ENCODE data around the gene RNASE11. TPM values are rescaled to one million over a fixed set of nuclear protein-coding genes. Genes with fewer than 3 reads are reported as not detected.

RNASE11 gene
- total and polyA plus RNA-seq, 2 donors (not counting 1 experiment from before 2014, with no cell fraction given), result not detected

DNA sequence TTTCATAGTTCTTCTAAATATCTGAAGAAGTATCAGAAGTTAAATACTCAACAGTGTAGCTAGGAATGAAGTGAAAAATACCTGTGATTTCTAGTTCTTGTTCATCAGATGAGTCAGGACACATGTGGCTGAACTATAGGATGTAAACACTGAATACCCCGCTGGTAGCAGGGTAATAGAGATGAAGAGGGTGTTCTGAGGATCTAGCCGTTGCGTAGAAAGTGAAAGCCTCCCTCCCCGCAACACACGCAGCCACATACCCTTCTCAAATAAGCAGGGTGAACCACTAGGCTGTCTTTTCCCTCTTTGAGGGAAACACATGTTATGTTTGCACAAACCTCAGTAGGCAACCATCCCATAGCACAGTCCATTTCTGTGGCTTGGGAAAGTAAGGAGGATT is 19.8 kb upstream of the RNASE11 start:
- H2AFZ ChIP-seq (ENCODE audit: low read length), result no peak overlapping the region
- H3K9me3 ChIP-seq (ENCODE audit: control insufficient read depth, insufficient read depth, low read depth, low read length), result no peaks in the 10 kb centered on the region
- no peak overlapping the region for H3K4me2 ChIP-seq (ENCODE audit: extremely low read depth, insufficient read depth, low read length)
- no peak overlapping the region for H3K4me3 ChIP-seq (replicated peaks in 1 of 4; ENCODE audit: control extremely low read depth in 1 of 4, insufficient read depth in 1 of 4, low read depth in 3 of 4, low read length in 4 of 4)
- no peak for DNase-seq (ENCODE audit: low read depth in 2 of 2)
- no peak overlapping the region for H3K9ac ChIP-seq (ENCODE audit: insufficient read depth, low read length)
- H3K27me3 ChIP-seq (ENCODE audit: control insufficient read depth, insufficient read depth, low read length), result no peaks in the 10 kb centered on the region
- no peaks in the 10 kb centered on the region for H3K79me2 ChIP-seq (ENCODE audit: control insufficient read depth, insufficient read depth, low read length)
- no peaks in the 10 kb centered on the region for H3K4me1 ChIP-seq (ENCODE audit: control insufficient read depth, extremely low read depth, insufficient read depth, low read length)
- no peaks in the 10 kb centered on the region for H3K36me3 ChIP-seq (ENCODE audit: control insufficient read depth, insufficient read depth, low read length)
- TF ChIP-seq EZH2 (IDR thresholded peaks at IDR 0.05; ENCODE audit: low read length, missing control alignments), result no peak
- TF ChIP-seq, protein P1, sequence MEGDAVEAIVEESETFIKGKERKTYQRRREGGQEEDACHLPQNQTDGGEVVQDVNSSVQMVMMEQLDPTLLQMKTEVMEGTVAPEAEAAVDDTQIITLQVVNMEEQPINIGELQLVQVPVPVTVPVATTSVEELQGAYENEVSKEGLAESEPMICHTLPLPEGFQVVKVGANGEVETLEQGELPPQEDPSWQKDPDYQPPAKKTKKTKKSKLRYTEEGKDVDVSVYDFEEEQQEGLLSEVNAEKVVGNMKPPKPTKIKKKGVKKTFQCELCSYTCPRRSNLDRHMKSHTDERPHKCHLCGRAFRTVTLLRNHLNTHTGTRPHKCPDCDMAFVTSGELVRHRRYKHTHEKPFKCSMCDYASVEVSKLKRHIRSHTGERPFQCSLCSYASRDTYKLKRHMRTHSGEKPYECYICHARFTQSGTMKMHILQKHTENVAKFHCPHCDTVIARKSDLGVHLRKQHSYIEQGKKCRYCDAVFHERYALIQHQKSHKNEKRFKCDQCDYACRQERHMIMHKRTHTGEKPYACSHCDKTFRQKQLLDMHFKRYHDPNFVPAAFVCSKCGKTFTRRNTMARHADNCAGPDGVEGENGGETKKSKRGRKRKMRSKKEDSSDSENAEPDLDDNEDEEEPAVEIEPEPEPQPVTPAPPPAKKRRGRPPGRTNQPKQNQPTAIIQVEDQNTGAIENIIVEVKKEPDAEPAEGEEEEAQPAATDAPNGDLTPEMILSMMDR (conservative IDR thresholded peaks at IDR 0.05 in 1 of 2, IDR thresholded peaks at IDR 0.05 in 1 of 2; ENCODE audit: low read depth in 1 of 2, low read length in 2 of 2), result no peak
- H3K27ac ChIP-seq (ENCODE audit: insufficient read depth, low read length), result no peak overlapping the region
- no peaks in the 10 kb centered on the region for H4K20me1 ChIP-seq (ENCODE audit: control insufficient read depth, extremely low read depth, insufficient read depth, low read length)

DNA sequence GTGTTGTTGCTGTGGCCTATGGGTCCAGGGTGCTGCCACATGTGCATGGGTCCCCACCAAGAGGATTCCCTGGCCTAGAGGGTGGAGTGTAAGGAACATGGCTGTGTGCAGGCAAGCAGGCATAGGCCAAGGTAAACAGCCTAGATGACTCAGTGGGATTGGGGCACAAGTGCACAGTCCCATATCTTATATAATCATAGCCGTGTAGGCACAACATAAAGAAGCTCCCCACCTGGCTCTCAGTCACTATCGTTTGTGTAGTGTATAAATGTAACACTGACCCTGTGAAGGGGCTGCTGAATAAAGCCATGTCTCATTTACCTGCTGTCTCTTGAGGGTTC is 19.1 kb upstream of the RNASE11 start:
- H3K4me2 ChIP-seq (ENCODE audit: extremely low read depth, insufficient read depth, low read length), result no peak overlapping the region
- no peaks in the 10 kb centered on the region for H3K36me3 ChIP-seq (ENCODE audit: control insufficient read depth, insufficient read depth, low read length)
- H3K27ac ChIP-seq (ENCODE audit: insufficient read depth, low read length), result no peak overlapping the region
- H3K27me3 ChIP-seq (ENCODE audit: control insufficient read depth, insufficient read depth, low read length), result no peaks in the 10 kb centered on the region
- no peak overlapping the region for H2AFZ ChIP-seq (ENCODE audit: low read length)
- no peaks in the 10 kb centered on the region for H3K4me1 ChIP-seq (ENCODE audit: control insufficient read depth, extremely low read depth, insufficient read depth, low read length)
- no peak overlapping the region for H3K9ac ChIP-seq (ENCODE audit: insufficient read depth, low read length)
- TF ChIP-seq EZH2 (IDR thresholded peaks at IDR 0.05; ENCODE audit: low read length, missing control alignments), result no peak
- TF ChIP-seq, protein P1 (conservative IDR thresholded peaks at IDR 0.05 in 1 of 2, IDR thresholded peaks at IDR 0.05 in 1 of 2; ENCODE audit: low read depth in 1 of 2, low read length in 2 of 2), result no peak
- no peak for DNase-seq (ENCODE audit: low read depth in 2 of 2)
- H3K79me2 ChIP-seq (ENCODE audit: control insufficient read depth, insufficient read depth, low read length), result no peaks in the 10 kb centered on the region
- no peaks in the 10 kb centered on the region for H3K9me3 ChIP-seq (ENCODE audit: control insufficient read depth, insufficient read depth, low read depth, low read length)
- H3K4me3 ChIP-seq (replicated peaks in 1 of 4; ENCODE audit: control extremely low read depth in 1 of 4, insufficient read depth in 1 of 4, low read depth in 3 of 4, low read length in 4 of 4), result no peak overlapping the region
- H4K20me1 ChIP-seq (ENCODE audit: control insufficient read depth, extremely low read depth, insufficient read depth, low read length), result no peaks in the 10 kb centered on the region

DNA sequence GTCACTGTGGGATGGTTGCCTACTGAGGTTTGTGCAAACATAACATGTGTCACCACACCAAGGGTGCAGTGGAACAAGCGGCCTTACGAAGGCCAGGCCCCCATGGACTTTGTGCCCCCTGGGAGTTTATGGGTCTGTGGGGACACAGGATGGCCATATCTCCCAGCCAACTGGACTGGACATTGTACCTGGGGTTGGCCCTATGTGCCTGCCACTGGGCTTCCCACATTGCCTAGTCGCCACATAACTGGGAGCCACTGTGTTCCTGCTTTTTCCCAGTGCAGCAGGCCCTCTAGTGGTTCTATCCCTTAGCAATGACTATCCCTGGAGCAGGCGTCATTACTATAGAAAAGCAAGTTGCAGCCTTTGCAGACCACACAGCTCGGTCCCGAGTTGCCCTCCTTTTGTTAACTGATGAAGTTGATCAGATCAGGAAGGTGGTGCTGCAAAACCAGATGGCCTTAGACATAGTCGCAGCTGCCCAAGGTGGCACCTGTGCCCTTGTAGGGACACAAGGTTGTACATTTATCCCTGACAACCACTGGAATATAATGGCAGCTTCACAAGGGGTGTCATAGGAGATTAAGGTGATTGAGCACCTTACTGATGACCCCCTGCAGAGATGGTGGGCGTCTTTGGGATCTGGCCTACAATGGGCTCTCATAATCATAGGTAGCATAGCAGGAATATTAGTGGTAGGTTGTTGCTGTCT is 18.5 kb upstream of the RNASE11 start:
- Histone ChIP-seq H3K4me3 (replicated peaks in 1 of 4; ENCODE audit: control extremely low read depth in 1 of 4, insufficient read depth in 1 of 4, low read depth in 3 of 4, low read length in 4 of 4) (no peak overlapping the region), H3K4me1 (ENCODE audit: control insufficient read depth, extremely low read depth, insufficient read depth, low read length) (no peaks in the 10 kb centered on the region), H4K20me1 (ENCODE audit: control insufficient read depth, extremely low read depth, insufficient read depth, low read length) (no peaks in the 10 kb centered on the region), H3K36me3 (ENCODE audit: control insufficient read depth, insufficient read depth, low read length) (no peaks in the 10 kb centered on the region), H3K9me3 (ENCODE audit: control insufficient read depth, insufficient read depth, low read depth, low read length) (no peaks in the 10 kb centered on the region), H3K79me2 (ENCODE audit: control insufficient read depth, insufficient read depth, low read length) (no peaks in the 10 kb centered on the region), H2AFZ (ENCODE audit: low read length) (no peak overlapping the region), H3K4me2 (ENCODE audit: extremely low read depth, insufficient read depth, low read length) (no peak overlapping the region), H3K27me3 (ENCODE audit: control insufficient read depth, insufficient read depth, low read length) (no peaks in the 10 kb centered on the region), H3K27ac (ENCODE audit: insufficient read depth, low read length) (no peak overlapping the region), H3K9ac (ENCODE audit: insufficient read depth, low read length) (no peak overlapping the region)
- no peak for TF ChIP-seq EZH2 (IDR thresholded peaks at IDR 0.05; ENCODE audit: low read length, missing control alignments)
- TF ChIP-seq, protein P1 (conservative IDR thresholded peaks at IDR 0.05 in 1 of 2, IDR thresholded peaks at IDR 0.05 in 1 of 2; ENCODE audit: low read depth in 1 of 2, low read length in 2 of 2), result peak; percentile 47 to 51
- DNase-seq (ENCODE audit: low read depth in 2 of 2), result peak in 1 of 2 donors; percentile 15
